Astrocyte of the spinal cord (primary cell): ENCODE measurements around the gene FAM228B.

Experiments
- DNase-seq: peaks from one replicate; pipeline ENCODE4 v3.0.0; 2011; ENCODE audit warnings: low read depth, low spot score
- H3K4me3 ChIP-seq: 2 replicates; pipeline ENCODE4 v1.5.1; 2011; ENCODE audit warnings: low read depth, mild to moderate bottlenecking, low read length, moderate library complexity
- in situ Hi-C: cut with HindIII; loops from 2 replicates; pipeline ENCODE4 v1.10.0; 2017; ENCODE audit warnings: low sequenced_read_pairs
- TF ChIP-seq, protein P1 (sequence below): IDR thresholded peaks from 2 replicates; pipeline ENCODE4 v1.5.1; 2012; ENCODE audit warnings: low read depth, mild to moderate bottlenecking, low read length, inconsistent platforms

FAM228B gene

DNA sequence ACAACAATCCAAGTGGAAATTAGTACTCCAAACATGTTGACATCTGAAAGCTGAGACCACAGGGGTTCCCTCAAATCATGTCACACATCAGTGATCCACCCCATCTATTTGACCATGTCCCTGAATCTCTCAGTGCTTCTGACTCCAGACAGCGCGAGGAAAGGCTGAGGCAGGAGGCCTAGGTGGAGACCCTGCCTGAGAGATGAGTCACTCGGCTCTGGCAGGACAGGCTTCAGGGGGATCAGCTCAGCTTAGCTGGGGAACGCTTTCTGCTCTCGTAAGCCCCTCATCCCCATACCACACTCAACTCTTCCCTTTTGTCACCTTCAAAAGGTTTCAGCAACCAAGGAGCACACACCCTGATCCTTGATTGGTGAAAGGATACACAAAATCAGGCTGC is 45.8 kb downstream of the FAM228B start:
- no peak overlapping the region for H3K4me3 ChIP-seq
- TF ChIP-seq, protein P1, sequence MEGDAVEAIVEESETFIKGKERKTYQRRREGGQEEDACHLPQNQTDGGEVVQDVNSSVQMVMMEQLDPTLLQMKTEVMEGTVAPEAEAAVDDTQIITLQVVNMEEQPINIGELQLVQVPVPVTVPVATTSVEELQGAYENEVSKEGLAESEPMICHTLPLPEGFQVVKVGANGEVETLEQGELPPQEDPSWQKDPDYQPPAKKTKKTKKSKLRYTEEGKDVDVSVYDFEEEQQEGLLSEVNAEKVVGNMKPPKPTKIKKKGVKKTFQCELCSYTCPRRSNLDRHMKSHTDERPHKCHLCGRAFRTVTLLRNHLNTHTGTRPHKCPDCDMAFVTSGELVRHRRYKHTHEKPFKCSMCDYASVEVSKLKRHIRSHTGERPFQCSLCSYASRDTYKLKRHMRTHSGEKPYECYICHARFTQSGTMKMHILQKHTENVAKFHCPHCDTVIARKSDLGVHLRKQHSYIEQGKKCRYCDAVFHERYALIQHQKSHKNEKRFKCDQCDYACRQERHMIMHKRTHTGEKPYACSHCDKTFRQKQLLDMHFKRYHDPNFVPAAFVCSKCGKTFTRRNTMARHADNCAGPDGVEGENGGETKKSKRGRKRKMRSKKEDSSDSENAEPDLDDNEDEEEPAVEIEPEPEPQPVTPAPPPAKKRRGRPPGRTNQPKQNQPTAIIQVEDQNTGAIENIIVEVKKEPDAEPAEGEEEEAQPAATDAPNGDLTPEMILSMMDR, result no peak
- in situ Hi-C loops, result no loop called here
- DNase-seq, result no peak

DNA sequence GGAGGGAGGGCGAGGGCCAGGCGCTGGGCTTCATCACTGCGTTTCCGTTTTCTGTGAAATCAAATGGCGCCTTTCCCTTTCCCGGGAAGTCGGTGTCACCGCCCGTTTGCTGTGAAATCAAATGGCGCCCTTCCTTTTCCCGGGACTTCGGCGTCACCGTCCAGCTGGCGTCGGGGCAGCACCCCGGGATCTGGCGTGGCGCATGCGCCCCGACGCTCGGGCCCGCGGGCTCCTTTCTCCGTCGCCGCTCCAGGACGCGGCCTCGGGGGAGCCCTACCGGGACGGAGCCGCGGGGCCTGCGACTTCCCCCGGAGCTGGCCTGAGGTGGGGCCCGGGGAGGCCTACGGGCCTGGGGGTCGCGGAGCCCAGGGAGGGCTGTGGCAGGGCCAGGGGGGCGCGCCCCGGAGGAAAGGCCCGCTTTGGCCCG is 51.6 kb downstream of the FAM228B start, which contains the start of gene FAM228A:
FAM228A (plus strand) TSS at position 203 of the 427 bp plus-strand sequence. CDS start 428 bp downstream, outside the sequence.
- in situ Hi-C loops, result no loop called here

DNA sequence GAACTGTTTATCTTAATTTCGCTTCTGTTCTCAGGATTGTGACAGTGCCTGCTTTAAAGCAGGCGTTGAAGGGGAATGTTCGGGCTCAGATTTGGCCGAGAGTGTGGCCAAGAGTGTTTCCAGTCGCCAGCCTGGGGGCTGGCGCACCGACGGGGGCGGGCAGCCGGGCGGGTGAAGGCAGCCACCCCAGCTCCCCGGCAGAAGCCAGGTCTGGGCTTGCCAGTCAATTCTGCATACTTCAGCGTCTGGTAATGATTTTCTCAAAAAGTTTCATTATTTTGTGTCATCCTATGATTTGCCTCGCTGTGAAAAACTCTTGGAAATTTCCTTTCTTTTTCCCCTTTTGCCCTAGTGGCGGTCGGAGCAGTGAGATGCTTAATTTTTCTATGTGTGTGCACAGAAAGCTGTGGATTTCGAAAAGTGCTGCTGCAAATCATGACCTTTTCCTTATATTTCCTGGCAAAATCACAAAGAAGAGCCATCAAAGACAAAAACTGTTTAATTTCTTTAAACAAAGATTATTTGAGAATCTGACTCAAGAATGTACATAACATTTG is 52.4 kb downstream of the FAM228B start:
- in situ Hi-C loops, result no loop called here
- H3K4me3 ChIP-seq, result no peak overlapping the region
- TF ChIP-seq, protein P1, result no peak
- no peak for DNase-seq

More for the DNA sequence above, 51.6 kb downstream of the FAM228B start, which contains the start of gene FAM228A:
- H3K4me3 ChIP-seq, result no peak within 1 kb of the TSS
- DNase-seq, result no peak
- TF ChIP-seq, protein P1, result no peak

DNA sequence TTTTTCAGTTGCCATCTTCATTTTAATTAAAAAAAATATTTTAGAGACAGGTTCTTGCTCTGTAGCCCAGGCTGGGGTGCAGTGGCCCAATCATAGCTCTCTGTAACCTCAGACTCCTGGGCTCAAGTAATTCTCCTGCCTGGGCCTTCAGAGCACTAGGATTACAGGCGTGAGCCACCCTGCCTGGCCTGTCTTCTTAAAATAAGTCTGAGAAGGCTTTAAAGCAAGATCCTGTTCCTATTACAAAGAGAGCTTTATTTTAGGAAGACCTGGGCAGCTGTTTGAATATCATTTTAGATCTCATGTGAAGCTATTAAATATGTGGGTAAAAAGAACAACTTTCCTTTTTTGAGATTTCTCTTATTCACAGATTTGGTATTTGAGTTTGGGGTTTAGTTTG is 53.1 kb downstream of the FAM228B start:
- H3K4me3 ChIP-seq, result no peak overlapping the region
- TF ChIP-seq, protein P1, result no peak
- in situ Hi-C loops, result no loop called here
- no peak for DNase-seq

DNA sequence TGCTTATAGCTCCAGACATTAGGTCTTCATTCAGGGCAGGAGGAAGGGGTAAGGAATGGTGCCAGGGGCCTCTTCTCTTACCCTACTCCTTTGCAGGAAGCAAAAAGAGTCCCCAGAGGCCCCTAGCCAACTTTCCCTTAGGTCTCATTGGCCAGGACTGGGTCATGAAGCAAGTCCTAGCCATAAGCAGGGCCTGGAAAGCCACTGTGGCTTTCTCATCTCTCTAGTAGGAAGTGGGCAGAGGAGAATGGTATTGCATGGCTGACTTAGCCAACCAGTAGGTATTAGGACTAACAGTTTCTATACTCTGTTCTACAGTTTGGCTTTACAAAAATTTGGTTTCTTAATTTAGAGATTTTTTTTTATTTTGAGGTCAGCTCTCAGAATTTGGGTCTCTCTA is 56.4 kb downstream of the FAM228B start:
- DNase-seq, result no peak
- TF ChIP-seq, protein P1, result no peak
- no peak overlapping the region for H3K4me3 ChIP-seq
- in situ Hi-C loops, result no loop called here

DNA sequence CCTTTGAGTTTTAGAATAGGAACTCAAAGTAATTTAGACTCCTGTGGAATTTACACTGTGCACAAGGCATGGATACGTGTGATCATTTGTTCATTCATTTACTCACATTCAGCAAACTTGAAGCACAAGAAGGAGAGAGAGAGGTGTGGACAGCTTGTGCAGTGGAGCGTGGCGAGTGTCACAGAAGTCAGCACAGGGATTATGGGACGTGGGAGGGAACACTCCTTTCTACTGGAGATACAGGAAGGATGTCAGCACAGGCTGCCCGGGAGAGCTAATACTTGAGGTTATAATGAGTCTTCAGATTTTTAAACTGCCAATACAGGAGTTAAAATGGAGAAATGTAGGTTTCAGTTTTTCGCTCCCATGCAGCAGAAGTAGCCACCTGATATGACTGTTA is 58.6 kb downstream of the FAM228B start:
- no peak for DNase-seq
- TF ChIP-seq, protein P1, result no peak
- no peak overlapping the region for H3K4me3 ChIP-seq
- in situ Hi-C loops, result no loop called here
